Kidney epithelial cell (primary cell): ENCODE measurements around the gene MLST8. TPM values are rescaled to one million over a fixed set of nuclear protein-coding genes. Genes with fewer than 3 reads are reported as not detected.

ENCODE experiments used
- DNase-seq: peaks from one replicate; pipeline ENCODE4 v3.0.0-alpha.2; 2010; ENCODE audit warnings: low read depth
- H3K27me3 ChIP-seq: 2 replicates; pipeline ENCODE4 v1.6.0; 2011; ENCODE audit warnings: low read length; ENCODE audit not compliant: control insufficient read depth, insufficient read depth
- H3K36me3 ChIP-seq: 2 replicates; pipeline ENCODE4 v1.5.1; 2011; ENCODE audit warnings: low read length; ENCODE audit not compliant: control insufficient read depth, insufficient read depth
- H3K4me3 ChIP-seq: 2 replicates; pipeline ENCODE4 v1.5.1; 2011; ENCODE audit warnings: low read depth, mild to moderate bottlenecking, control low read depth, low read length
- CTCF ChIP-seq: IDR thresholded peaks from 2 replicates; pipeline ENCODE4 v1.5.1; 2011; ENCODE audit warnings: mild to moderate bottlenecking, moderate library complexity, low read length, control low read depth, inconsistent platforms; ENCODE audit not compliant: insufficient read depth, poor library complexity, severe bottlenecking
- total RNA-seq: library from RNA; depleted of rRNA; stranded (reverse); fragments of >200 nt; gene quantifications from 2 replicates; pipeline ENCODE4 v1.2.3, GENCODE V29; 2015

MLST8 gene
- total RNA-seq, 1 donor from 2014 or later = 77.2 TPM

GRCh38 chr16:2165861-2166260, 39.4 kb upstream of the MLST8 start:
- no peak for DNase-seq
- Histone ChIP-seq H3K4me3 (no peak overlapping the region), H3K36me3 (no peaks in the 10 kb centered on the region), H3K27me3 (no peaks in the 10 kb centered on the region)
- no peak for TF ChIP-seq CTCF

GRCh38 chr16:2166263-2167067, 38.8 kb upstream of the MLST8 start:
- Histone ChIP-seq H3K27me3 (no peaks in the 10 kb centered on the region), H3K36me3 (no peaks in the 10 kb centered on the region), H3K4me3 (no peak overlapping the region)
- TF ChIP-seq CTCF = no peak
- DNase-seq = no peak

- H3K27me3 ChIP-seq = no peaks in the 10 kb centered on the region
- TF ChIP-seq CTCF = no peak
- H3K36me3 ChIP-seq = no peaks in the 10 kb centered on the region
- no peak overlapping the region for H3K4me3 ChIP-seq
- DNase-seq = no peak
These were observed 38.1 kb upstream of the MLST8 start for GRCh38 chr16:2167068-2167638.

GRCh38 chr16:2170080-2170479, 35.2 kb upstream of the MLST8 start:
- no peak for TF ChIP-seq CTCF
- DNase-seq = no peak
- Histone ChIP-seq H3K4me3 (no peak overlapping the region), H3K36me3 (peaks cover 2% of the 10 kb centered on the region), H3K27me3 (no peaks in the 10 kb centered on the region)

GRCh38 chr16:2170587-2171435, 34.4 kb upstream of the MLST8 start:
- TF ChIP-seq CTCF = no peak
- H3K36me3 ChIP-seq = peaks cover 4% of the 10 kb centered on the region
- DNase-seq = no peak

More at GRCh38 chr16:2170587-2171435, 34.4 kb upstream of the MLST8 start:
- no peak overlapping the region for H3K4me3 ChIP-seq
- no peaks in the 10 kb centered on the region for H3K27me3 ChIP-seq
